NCI-H2196 treated with DMSO at 0.1 percent for 48 hours (cell line): ENCODE data around the gene FBXO17.
"Not testable (repeated sequence)": the region's sequence is repeated elsewhere in the genome, so short reads cannot be mapped to it uniquely, and the experiment has no call there.

Experiments used
- DNase-seq: peaks from one replicate; lab custom pipeline; 2025; ENCODE audit not compliant: unreplicated experiment; lab: John Stamatoyannopoulos, UW

Gene FBXO17

DNA sequence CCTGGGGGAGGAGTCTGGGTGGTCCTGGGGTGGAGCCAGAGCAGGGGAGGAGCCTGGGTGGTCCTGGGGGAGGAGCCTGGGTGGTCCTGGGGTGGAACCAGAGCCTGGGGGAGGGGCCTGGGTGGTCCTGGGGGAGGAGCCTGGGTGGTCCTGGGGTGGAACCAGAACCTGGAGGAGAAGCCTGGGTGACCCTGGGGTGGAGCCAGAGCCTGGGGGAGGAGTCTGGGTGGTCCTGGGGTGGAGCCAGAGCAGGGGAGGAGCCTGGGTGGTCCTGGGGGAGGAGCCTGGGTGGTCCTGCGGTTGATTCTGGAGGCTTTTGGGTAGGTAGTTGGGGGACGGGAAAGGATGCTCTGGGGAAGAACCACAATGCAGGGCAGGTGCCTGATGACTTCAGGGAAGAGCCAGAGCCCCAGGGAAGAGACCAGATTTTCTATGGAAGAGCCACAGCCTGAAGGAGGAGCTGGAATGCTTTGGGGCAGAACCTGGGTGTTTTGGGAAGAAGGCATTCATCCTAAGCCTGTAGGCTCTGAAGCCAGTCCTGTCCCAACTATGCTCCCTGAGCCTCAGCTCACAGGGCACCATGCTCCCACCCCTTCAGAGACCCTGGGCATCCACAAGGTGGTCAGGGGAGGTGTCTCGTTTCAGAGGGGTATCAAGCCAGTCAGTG, 29.8 kb downstream of the FBXO17 start:
- no peak for DNase-seq

- DNase-seq: no peak
Observed at GRCh38 chr19:38944981-38945506, 30.5 kb downstream of the FBXO17 start.

DNA sequence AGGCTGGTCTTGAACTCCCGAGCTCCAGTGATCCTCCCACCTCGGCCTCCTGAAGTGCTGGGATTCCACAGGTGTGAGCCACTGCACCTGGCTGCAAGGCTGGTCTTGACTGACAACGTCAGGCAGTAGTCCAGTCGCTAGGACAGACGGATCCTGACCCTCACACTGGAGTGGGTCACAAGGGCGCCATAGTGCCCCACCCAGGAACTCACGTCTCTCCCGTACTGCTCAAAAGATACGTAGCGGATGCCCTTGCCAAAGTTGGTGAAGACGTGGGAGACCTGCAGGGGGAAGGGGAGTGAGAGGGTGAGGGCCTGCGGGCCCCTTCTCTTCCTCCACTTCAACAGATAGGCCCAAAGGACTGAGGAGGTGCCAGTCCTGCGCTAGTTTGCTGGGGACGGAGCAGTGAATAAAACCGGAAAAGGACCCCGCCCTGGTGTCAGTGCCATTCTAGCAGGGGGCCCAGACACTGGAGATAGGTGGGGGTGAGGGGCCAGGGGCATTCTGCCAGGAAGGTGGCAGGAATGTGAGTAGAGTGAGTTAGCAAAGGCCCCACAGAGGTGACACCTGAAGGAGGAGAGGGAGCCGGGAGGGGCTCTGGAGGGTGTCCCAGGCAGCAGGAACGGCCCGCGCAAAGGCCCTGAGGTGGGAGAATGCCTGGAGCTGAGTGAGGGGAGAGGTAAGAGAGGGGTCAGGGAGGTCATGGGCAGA, 32.9 kb downstream of the FBXO17 start:
- DNase-seq: no peak

GRCh38 chr19:38941979-38942378, 33.6 kb downstream of the FBXO17 start:
- DNase-seq: no peak

DNA sequence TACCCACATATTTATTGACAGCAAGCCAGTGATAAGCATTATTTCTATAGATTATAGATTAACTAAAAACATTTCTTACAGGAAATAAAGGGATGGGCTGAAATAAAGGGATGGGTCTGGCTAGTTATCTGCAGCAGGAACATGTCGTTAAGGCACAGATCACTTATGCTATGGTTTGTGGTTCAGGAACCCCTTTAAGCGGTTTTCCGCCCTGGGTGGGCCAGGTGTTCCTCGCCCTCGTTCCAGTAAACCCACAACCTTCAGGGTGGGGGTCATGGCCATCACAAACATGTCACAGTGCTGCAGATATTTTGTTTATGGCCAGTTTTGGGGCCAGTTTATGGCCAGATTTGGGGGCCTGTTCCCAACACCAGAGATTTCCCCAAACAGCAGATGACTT, 34.1 kb downstream of the FBXO17 start:
- not testable (repeated sequence) for DNase-seq

DNA sequence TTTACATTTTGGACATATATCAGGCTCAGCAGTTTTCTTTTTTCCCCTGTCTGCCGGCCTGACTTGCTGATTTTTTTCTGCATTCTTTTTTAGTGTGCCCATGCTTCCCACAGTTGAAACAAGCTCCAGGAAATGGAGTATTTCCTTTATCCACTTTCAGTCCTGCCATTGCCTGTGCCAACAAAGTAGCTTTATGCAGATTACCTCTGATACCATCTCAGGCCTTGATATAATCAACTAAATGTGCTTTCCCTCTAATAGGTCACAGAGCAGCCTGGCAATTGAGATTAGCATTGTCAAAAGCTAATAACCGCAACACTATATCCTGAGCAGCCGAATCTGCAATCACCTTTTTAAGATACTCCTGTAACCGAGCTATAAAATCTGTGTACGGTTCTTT, 35.6 kb downstream of the FBXO17 start:
- no peak for DNase-seq

GRCh38 chr19:38933544-38933943, 42.0 kb downstream of the FBXO17 start:
- no peak for DNase-seq

GRCh38 chr19:38932425-38933179, 42.9 kb downstream of the FBXO17 start:
- DNase-seq: no peak

GRCh38 chr19:38931521-38931793, 44.1 kb downstream of the FBXO17 start:
- DNase-seq: no peak

DNA sequence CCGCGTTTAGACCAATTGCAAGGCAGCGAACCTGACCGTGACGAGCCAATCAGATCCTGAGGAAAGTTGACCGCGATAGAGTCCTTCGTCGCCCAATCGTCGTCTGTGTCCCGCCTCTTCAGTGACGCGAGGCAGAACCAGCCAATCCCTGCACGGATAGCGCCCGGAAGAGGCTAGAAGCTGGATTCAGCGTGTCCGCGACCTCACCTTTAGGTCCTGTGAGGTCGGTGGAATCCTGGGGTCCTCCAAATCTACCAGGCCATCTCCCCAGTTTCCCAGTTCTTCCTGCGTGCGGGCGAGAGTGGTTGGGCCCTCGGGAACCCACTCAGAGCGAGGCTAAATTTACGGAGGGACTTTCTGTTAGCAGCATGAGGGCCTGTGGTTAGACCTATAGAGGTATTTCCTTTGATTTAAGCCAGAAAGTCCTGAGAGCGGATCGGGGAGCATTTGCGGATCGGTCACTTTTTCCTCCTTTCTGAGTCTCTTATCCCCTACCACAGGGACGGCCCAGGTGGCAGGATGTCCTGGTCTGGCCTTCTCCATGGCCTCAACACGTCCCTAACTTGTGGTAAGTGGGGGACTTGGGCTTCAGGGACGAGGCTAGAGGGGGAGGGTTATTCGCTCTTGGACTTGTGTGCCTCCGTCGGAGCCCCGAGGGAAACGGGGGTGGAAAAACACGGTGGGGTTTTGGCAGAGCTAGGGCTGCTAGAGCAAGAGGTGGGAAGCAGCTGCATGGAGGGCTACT, 44.6 kb downstream of the FBXO17 start, which contains the start of gene MRPS12:
MRPS12 (plus strand) TSS at position 169 of the 745 bp plus-strand sequence; CDS start at position 520, 351 bp downstream.
- DNase-seq: peak; percentile 97

DNA sequence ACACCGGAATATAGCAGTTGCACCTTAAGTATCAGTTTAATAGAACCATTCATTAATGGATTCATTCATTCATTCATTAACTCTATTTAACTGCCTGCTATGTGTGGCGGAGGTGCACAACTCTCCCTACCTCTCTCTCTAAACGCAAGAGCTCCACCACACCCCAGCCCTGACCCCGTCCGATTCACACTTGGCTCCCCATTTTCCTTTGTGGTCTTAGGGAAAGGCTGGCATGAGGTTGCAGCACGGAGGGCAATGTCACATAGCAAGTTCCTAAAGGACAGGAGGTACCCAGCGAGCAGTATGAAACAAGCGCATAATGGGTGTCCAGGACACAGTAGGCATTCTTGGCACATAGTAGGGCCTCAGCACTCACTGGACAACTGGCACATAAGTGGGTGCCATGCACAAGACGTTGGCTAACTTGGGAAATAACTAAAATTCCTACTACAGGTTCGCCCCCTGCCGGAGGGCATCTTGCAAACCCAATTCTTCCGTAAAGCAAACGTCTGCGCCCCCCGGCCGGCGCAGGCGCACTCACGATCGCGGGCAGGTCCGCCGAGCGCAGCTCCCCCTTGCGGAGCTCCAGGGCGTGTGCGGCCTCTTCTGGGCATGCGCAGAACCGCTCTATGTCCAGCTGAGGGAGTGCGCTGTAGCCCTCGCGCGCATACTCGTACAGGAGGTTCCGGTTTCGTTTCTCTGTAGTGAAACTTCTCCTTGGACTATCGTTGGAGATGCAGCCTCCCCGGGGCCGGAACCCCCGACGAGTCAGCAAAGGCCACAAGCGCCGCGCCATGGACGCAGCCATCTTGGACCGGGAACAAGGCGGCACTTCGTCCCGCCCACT, 45.4 kb downstream of the FBXO17 start, which contains the start of gene SARS2:
SARS2 (minus strand) TSS at position 835 of the 847 bp plus-strand sequence; CDS start at position 808, 27 bp downstream.
- peak; percentile 89 for DNase-seq

- DNase-seq: no peak
Observed at GRCh38 chr19:38928391-38929001, 47.0 kb downstream of the FBXO17 start.

- DNase-seq: no peak
Observed at GRCh38 chr19:38924388-38924787, 51.2 kb downstream of the FBXO17 start.

GRCh38 chr19:38922482-38922881, 53.1 kb downstream of the FBXO17 start:
- DNase-seq: no peak

DNA sequence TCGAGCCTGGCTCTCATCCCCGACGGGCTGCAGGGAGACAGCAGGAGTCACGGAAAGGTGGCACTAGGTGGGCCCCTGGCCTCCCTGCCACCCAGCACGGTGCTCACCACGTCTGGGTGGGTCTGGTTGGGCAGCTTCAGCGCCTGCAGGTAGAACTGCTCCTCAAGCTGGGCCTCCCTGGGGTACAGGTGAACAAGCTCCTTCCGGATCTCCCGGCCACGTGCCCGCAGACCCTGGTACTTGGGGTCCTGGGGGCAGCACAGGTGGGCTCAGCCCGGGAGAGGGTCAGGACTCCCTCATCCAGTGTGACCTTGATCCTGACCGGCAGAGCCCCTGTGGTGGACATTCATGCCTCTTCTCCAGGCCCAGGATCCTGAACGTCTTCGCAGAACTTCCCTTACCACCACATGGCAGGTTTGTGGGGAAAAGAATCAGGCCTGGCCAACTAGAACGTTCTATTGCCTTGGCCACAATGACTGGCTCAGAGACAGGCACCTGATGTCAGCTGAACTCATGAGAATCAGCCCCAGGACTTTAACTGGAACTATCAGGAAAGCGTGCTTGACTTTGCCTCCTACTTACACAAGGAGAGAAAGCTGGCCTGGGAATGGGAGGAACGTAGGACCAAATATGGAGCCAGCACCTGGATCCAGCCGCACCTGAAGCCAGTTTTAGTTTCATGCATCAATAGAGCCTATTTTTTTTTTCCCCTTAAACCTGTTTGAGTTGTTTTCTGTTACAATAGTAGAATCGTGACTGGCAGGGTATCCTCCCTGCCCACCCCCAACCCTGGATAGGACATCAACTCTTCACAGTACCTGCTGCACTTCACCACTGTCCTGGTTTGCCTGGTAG, 53.9 kb downstream of the FBXO17 start:
- no peak for DNase-seq

DNA sequence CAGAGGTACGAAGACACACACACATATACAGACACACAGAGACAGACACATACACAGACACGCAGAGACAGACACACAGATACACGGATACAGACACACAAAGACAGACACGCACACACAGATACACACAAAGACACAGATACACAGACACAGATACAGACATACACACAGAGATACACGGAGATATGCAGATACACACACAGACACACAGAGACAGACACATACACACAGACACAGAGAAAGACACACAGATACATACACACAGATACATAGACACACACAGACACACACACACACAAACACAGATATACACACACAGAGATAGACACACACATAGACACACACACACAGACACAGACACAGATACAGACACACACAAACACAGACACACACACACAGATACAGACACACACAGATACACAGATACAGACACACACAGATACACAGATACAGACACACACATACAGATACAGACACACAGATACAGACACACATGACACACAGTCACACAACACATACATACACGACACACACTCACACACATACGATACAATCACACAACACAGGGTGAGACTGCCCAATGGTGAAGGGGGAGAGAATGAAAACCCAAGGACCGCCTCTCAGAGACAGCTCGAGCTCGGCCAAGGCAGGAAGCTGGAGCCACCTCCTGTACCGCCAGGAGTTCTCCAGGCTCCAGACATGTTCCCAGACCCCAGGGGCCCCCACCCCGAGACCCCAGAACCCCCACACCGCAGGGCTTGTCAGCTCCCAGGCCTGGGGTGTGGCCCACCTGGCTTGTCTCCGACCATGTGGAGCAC, 54.7 kb downstream of the FBXO17 start:
- DNase-seq: no peak

DNA sequence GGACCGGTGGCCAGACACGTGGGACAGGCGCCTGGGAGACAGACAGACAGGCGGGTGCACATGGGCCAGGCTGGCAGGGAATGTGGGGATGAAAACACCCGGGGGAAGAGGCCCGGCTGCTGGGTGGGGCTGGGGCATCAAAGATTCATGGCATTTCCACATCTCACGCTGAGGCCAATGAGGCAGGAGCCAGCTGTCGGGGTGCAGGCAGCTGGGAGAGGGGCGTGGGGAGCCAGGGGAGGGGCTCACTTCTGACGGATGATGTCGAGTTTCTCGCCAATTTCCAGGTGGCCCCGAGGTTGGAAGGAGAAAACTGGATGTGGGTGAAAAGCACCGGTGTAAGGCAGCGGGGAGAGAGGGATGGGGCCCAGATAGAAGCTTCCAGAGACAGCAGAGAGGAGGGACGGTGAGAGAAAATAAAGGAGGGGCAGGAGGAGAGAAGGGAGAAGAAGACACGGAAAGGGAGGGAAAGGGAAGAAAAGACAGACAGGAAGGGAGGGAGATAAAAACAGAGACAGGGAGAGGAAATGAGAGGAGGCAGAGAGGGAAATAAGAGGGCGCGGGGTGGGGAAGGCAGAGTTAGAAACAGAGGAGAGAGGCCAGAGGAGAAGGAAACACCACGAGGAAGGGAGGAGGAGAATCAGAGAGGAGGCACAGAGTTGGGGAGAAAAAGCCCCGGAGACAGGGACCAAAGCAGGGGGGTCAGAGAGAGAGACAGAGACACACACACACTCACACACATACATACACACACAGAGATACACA, 55.5 kb downstream of the FBXO17 start:
- DNase-seq: no peak
